Stimulated activated naive B cell treated with anti-CD40 and anti-IgM and Interleukin-4, amounts not matched to agents 10 μg/mL and 1 μg/mL and 100 μg/mL, for 72 hours (primary cell): ENCODE data around the gene GNPTAB.
"Not testable (repeated sequence)": the region's sequence is repeated elsewhere in the genome, so short reads cannot be mapped to it uniquely, and the experiment has no call there.

Source experiments
- ATAC-seq, 2 donors: fragments of 150-1000 bp; cut with Tn5 transposase; replicated peaks; 2 replicates each; pipeline ENCODE4 v1.10.0; 2021; ENCODE audit warnings: moderate library complexity in 1 of 2
- DNase-seq: peaks from one replicate; pipeline ENCODE4 v3.0.0; 2021
- H3K27ac Mint-ChIP-seq: one replicate; pipeline ENCODE4 v1.8.0; 2022; ENCODE audit warnings: mild to moderate bottlenecking, mixed read lengths
- H3K27me3 Mint-ChIP-seq, 2 donors: one replicate each; pipeline ENCODE4 v1.8.0; 2022; ENCODE audit warnings: mixed read lengths in 2 of 2
- H3K36me3 Mint-ChIP-seq, 2 donors: one replicate each; pipeline ENCODE4 v1.8.0; 2022; ENCODE audit warnings: mixed read lengths in 2 of 2, mild to moderate bottlenecking in 1 of 2
- H3K4me1 Mint-ChIP-seq, 2 donors: one replicate each; pipeline ENCODE4 v1.8.0; 2022; ENCODE audit warnings: mixed read lengths in 2 of 2, mild to moderate bottlenecking in 1 of 2
- H3K4me3 Mint-ChIP-seq, 2 donors: one replicate each; pipeline ENCODE4 v1.8.0; 2022; ENCODE audit warnings: mild to moderate bottlenecking in 2 of 2, mixed read lengths in 2 of 2, moderate library complexity in 1 of 2
- H3K9me3 Mint-ChIP-seq, 2 donors: one replicate each; pipeline ENCODE4 v1.8.0; 2022; ENCODE audit warnings: mixed read lengths in 2 of 2, mild to moderate bottlenecking in 1 of 2

GNPTAB gene

GRCh38 chr12:101838628-101839323, 8.0 kb upstream of the GNPTAB start:
- H3K4me3 Mint-ChIP-seq, result peak overlapping the region in 1 of 2 donors; percentile 48
- H3K27ac Mint-ChIP-seq, result peak overlapping the region; percentile 43
- DNase-seq (no peak), ATAC-seq (peak; percentile 84 to 89)
- peaks cover 0 to 8% of the 10 kb centered on the region in 2 donors for H3K27me3 Mint-ChIP-seq
- H3K9me3 Mint-ChIP-seq, result no peaks in the 10 kb centered on the region
- H3K36me3 Mint-ChIP-seq, result no peaks in the 10 kb centered on the region
- peaks cover 11 to 24% of the 10 kb centered on the region in 2 donors for H3K4me1 Mint-ChIP-seq

GRCh38 chr12:101832030-101832429, 1.3 kb upstream of the GNPTAB start:
- Mint-ChIP-seq H3K27ac (no peak overlapping the region), H3K36me3 (peaks cover 0 to 9% of the 10 kb centered on the region in 2 donors), H3K4me3 (no peak overlapping the region), H3K9me3 (no peaks in the 10 kb centered on the region), H3K4me1 (peaks cover 8 to 23% of the 10 kb centered on the region in 2 donors), H3K27me3 (no peaks in the 10 kb centered on the region)
- no peak for ATAC-seq
- no peak for DNase-seq

- Mint-ChIP-seq H3K4me3 (peak overlapping the region; percentile 99), H3K4me1 (peaks cover 21 to 41% of the 10 kb centered on the region in 2 donors), H3K9me3 (no peaks in the 10 kb centered on the region), H3K27me3 (no peaks in the 10 kb centered on the region), H3K36me3 (peaks cover 0 to 9% of the 10 kb centered on the region in 2 donors), H3K27ac (peak overlapping the region; percentile 96)
- no peak for ATAC-seq
- DNase-seq, result peak; percentile 18
Measured at GRCh38 chr12:101829639-101830366, 956 bp downstream of the GNPTAB start.

GRCh38 chr12:101828463-101829196, 2.1 kb downstream of the GNPTAB start:
- peaks cover 26 to 50% of the 10 kb centered on the region in 2 donors for H3K4me1 Mint-ChIP-seq
- H3K27ac Mint-ChIP-seq, result peak overlapping the region; percentile 14
- no peak for ATAC-seq
- peak overlapping the region; percentile 67 to 99 for H3K4me3 Mint-ChIP-seq
- H3K36me3 Mint-ChIP-seq, result peaks cover 0 to 12% of the 10 kb centered on the region in 2 donors
- DNase-seq, result no peak
- no peaks in the 10 kb centered on the region for H3K27me3 Mint-ChIP-seq
- H3K9me3 Mint-ChIP-seq, result no peaks in the 10 kb centered on the region

- Mint-ChIP-seq H3K9me3 (no peaks in the 10 kb centered on the region), H3K27me3 (no peaks in the 10 kb centered on the region), H3K4me3 (no peak overlapping the region), H3K36me3 (peaks cover 4 to 19% of the 10 kb centered on the region in 2 donors), H3K4me1 (peaks cover 32 to 67% of the 10 kb centered on the region in 2 donors), H3K27ac (no peak overlapping the region)
- ATAC-seq (no peak), DNase-seq (no peak)
Measured at GRCh38 chr12:101826766-101827368, 3.9 kb downstream of the GNPTAB start.

GRCh38 chr12:101824831-101825230, 5.9 kb downstream of the GNPTAB start:
- ATAC-seq, result no peak
- no peaks in the 10 kb centered on the region for H3K9me3 Mint-ChIP-seq

GRCh38 chr12:101823891-101824290, 6.9 kb downstream of the GNPTAB start:
- peaks cover 0 to 4% of the 10 kb centered on the region in 2 donors for H3K9me3 Mint-ChIP-seq
- peak; percentile 48 for DNase-seq
- H3K4me1 Mint-ChIP-seq, result peaks cover 44 to 77% of the 10 kb centered on the region in 2 donors
- peaks cover 11 to 29% of the 10 kb centered on the region in 2 donors for H3K36me3 Mint-ChIP-seq
- peak; percentile 79 to 85 for ATAC-seq
- no peak overlapping the region for H3K4me3 Mint-ChIP-seq
- H3K27ac Mint-ChIP-seq, result peak overlapping the region; percentile 56
- H3K27me3 Mint-ChIP-seq, result no peaks in the 10 kb centered on the region

More at GRCh38 chr12:101824831-101825230, 5.9 kb downstream of the GNPTAB start:
- DNase-seq, result no peak
- H3K36me3 Mint-ChIP-seq, result peaks cover 6 to 25% of the 10 kb centered on the region in 2 donors
- H3K4me3 Mint-ChIP-seq, result no peak overlapping the region
- peaks cover 39 to 78% of the 10 kb centered on the region in 2 donors for H3K4me1 Mint-ChIP-seq
- no peaks in the 10 kb centered on the region for H3K27me3 Mint-ChIP-seq
- no peak overlapping the region for H3K27ac Mint-ChIP-seq

GRCh38 chr12:101823039-101823438, 7.7 kb downstream of the GNPTAB start:
- H3K9me3 Mint-ChIP-seq, result peaks cover 0 to 6% of the 10 kb centered on the region in 2 donors
- H3K27me3 Mint-ChIP-seq, result no peaks in the 10 kb centered on the region
- DNase-seq, result no peak
- peaks cover 40 to 72% of the 10 kb centered on the region in 2 donors for H3K4me1 Mint-ChIP-seq
- no peak for ATAC-seq
- peaks cover 15 to 28% of the 10 kb centered on the region in 2 donors for H3K36me3 Mint-ChIP-seq
- peak overlapping the region; percentile 53 for H3K27ac Mint-ChIP-seq
- no peak overlapping the region for H3K4me3 Mint-ChIP-seq

GRCh38 chr12:101819467-101819866, 11.3 kb downstream of the GNPTAB start:
- no peaks in the 10 kb centered on the region for H3K27me3 Mint-ChIP-seq
- peaks cover 31 to 61% of the 10 kb centered on the region in 2 donors for H3K4me1 Mint-ChIP-seq
- H3K4me3 Mint-ChIP-seq, result peak overlapping the region in 1 of 2 donors; percentile 25
- peaks cover 28 to 44% of the 10 kb centered on the region in 2 donors for H3K36me3 Mint-ChIP-seq
- H3K27ac Mint-ChIP-seq, result peak overlapping the region; percentile 80
- no peak for DNase-seq
- peaks cover 4 to 6% of the 10 kb centered on the region in 2 donors for H3K9me3 Mint-ChIP-seq
- peak; percentile 92 to 93 for ATAC-seq

GRCh38 chr12:101818689-101819088, 12.1 kb downstream of the GNPTAB start:
- H3K27me3 Mint-ChIP-seq, DNase-seq, H3K9me3 Mint-ChIP-seq, ATAC-seq: not testable (repeated sequence)
- H3K36me3 Mint-ChIP-seq, result peaks cover 28 to 41% of the 10 kb centered on the region in 2 donors
- H3K4me1 Mint-ChIP-seq, result peaks cover 27 to 56% of the 10 kb centered on the region in 2 donors
- peak overlapping the region in 1 of 2 donors; percentile 25 for H3K4me3 Mint-ChIP-seq
- H3K27ac Mint-ChIP-seq, result peak overlapping the region; percentile 80

GRCh38 chr12:101813117-101813516, 17.6 kb downstream of the GNPTAB start:
- H3K4me1 Mint-ChIP-seq, result peaks cover 10 to 24% of the 10 kb centered on the region in 2 donors
- no peak for DNase-seq

GRCh38 chr12:101812716-101813115, 18.0 kb downstream of the GNPTAB start:
- ATAC-seq, H3K9me3 Mint-ChIP-seq, DNase-seq, H3K27me3 Mint-ChIP-seq, H3K4me3 Mint-ChIP-seq, H3K27ac Mint-ChIP-seq: not testable (repeated sequence)
- Mint-ChIP-seq H3K36me3 (peaks cover 27 to 29% of the 10 kb centered on the region in 2 donors), H3K4me1 (peaks cover 8 to 24% of the 10 kb centered on the region in 2 donors)

More at GRCh38 chr12:101813117-101813516, 17.6 kb downstream of the GNPTAB start:
- peaks cover 0 to 5% of the 10 kb centered on the region in 2 donors for H3K9me3 Mint-ChIP-seq
- H3K27ac Mint-ChIP-seq, result no peak overlapping the region
- no peak for ATAC-seq
- H3K36me3 Mint-ChIP-seq, result peaks cover 27 to 29% of the 10 kb centered on the region in 2 donors
- H3K4me3 Mint-ChIP-seq, result no peak overlapping the region
- H3K27me3 Mint-ChIP-seq, result no peaks in the 10 kb centered on the region

- not testable (repeated sequence) for H3K27ac Mint-ChIP-seq, H3K4me3 Mint-ChIP-seq, DNase-seq, ATAC-seq, H3K27me3 Mint-ChIP-seq, H3K9me3 Mint-ChIP-seq
- Mint-ChIP-seq H3K36me3 (peaks cover 28 to 30% of the 10 kb centered on the region in 2 donors), H3K4me1 (peaks cover 14 to 29% of the 10 kb centered on the region in 2 donors)
Measured at GRCh38 chr12:101811342-101811741, 19.4 kb downstream of the GNPTAB start.
